ENCODE results near the gene RAC3.

The RAC3 gene

GRCh38 chr17:82021107-82021899 lies 10.2 kb upstream of the RAC3 start:
- Histone ChIP-seq H2AK5ac (ENCODE audit: low read depth, low read length) (peak overlapping the region; percentile 67), H3K14ac (ENCODE audit: low read length) (no peak overlapping the region), H2AFZ (ENCODE audit: low read length) (no peak overlapping the region), H4K8ac (ENCODE audit: low read depth, low read length) (no peak overlapping the region), H3K4me2 (ENCODE audit: insufficient read depth, low read length, poor library complexity, severe bottlenecking) (peak overlapping the region; percentile 99), H3K36me3 (replicated peaks in 1 of 2; ENCODE audit: control insufficient read depth in 2 of 2, insufficient read depth in 2 of 2, low read length in 2 of 2) (peaks cover 11 to 33% of the 10 kb centered on the region in 2 donors), H2BK15ac (ENCODE audit: low read length) (no peak overlapping the region), H2BK12ac (ENCODE audit: low read length) (no peak overlapping the region), H3K4ac (ENCODE audit: low read length) (no peak overlapping the region), H3K9ac (ENCODE audit: low read depth, low read length, poor library complexity) (peak overlapping the region; percentile 92), H2BK5ac (ENCODE audit: low read length) (no peak overlapping the region), H3K4me3 (ENCODE audit: low read length in 2 of 2) (peak overlapping the region in 1 of 2 donors; percentile 81), H3K79me1 (ENCODE audit: low read depth, low read length) (peaks cover 30% of the 10 kb centered on the region), H3K23ac (ENCODE audit: low read depth, low read length, poor library complexity) (peak overlapping the region; percentile 73), H3K27me3 (ENCODE audit: control insufficient read depth in 3 of 3, insufficient read depth in 3 of 3, low read depth in 1 of 3, low read length in 3 of 3) (no peaks in the 10 kb centered on the region), H2BK120ac (ENCODE audit: low read depth, low read length) (no peak overlapping the region), H3K4me1 (ENCODE audit: control insufficient read depth in 2 of 2, insufficient read depth in 1 of 2, low read depth in 1 of 2, low read length in 2 of 2) (peaks cover 9 to 16% of the 10 kb centered on the region in 2 donors), H3K18ac (ENCODE audit: low read length) (no peak overlapping the region), H3K9me3 (replicated peaks in 1 of 2; ENCODE audit: control insufficient read depth in 2 of 2, insufficient read depth in 1 of 2, low read depth in 1 of 2, low read length in 2 of 2) (peaks cover 0 to 2% of the 10 kb centered on the region in 2 donors), H4K91ac (ENCODE audit: low read depth, low read length, poor library complexity) (no peak overlapping the region), H3K27ac (replicated peaks; ENCODE audit: low read length) (no peak overlapping the region)
- DNase-seq (ENCODE audit: low spot score): no peak
- no CpG with 5 or more reads among the region's 25 CpGs for WGBS, 2 donors (ENCODE audit: extremely low coverage in 2 of 2, insufficient read length in 2 of 2, insufficient replicate concordance in 1 of 2)

- H2BK120ac ChIP-seq (ENCODE audit: low read depth, low read length): no peak overlapping the region
- H3K9me3 ChIP-seq (replicated peaks in 1 of 2; ENCODE audit: control insufficient read depth in 2 of 2, insufficient read depth in 1 of 2, low read depth in 1 of 2, low read length in 2 of 2): peaks cover 0 to 2% of the 10 kb centered on the region in 2 donors
- no peak overlapping the region for H4K8ac ChIP-seq (ENCODE audit: low read depth, low read length)
- WGBS, 2 donors (ENCODE audit: extremely low coverage in 2 of 2, insufficient read length in 2 of 2, insufficient replicate concordance in 1 of 2): no CpG with 5 or more reads among the region's 10 CpGs
- H2BK15ac ChIP-seq (ENCODE audit: low read length): no peak overlapping the region
- peak overlapping the region; percentile 90 for H2BK12ac ChIP-seq (ENCODE audit: low read length)
- H2BK5ac ChIP-seq (ENCODE audit: low read length): no peak overlapping the region
- H3K14ac ChIP-seq (ENCODE audit: low read length): no peak overlapping the region
- H3K27ac ChIP-seq (replicated peaks; ENCODE audit: low read length): no peak overlapping the region
- H3K4ac ChIP-seq (ENCODE audit: low read length): no peak overlapping the region
- H3K79me1 ChIP-seq (ENCODE audit: low read depth, low read length): peaks cover 30% of the 10 kb centered on the region
- peak overlapping the region; percentile 91 for H2AK5ac ChIP-seq (ENCODE audit: low read depth, low read length)
- peaks cover 14 to 33% of the 10 kb centered on the region in 2 donors for H3K36me3 ChIP-seq (replicated peaks in 1 of 2; ENCODE audit: control insufficient read depth in 2 of 2, insufficient read depth in 2 of 2, low read length in 2 of 2)
- H3K27me3 ChIP-seq (ENCODE audit: control insufficient read depth in 3 of 3, insufficient read depth in 3 of 3, low read depth in 1 of 3, low read length in 3 of 3): no peaks in the 10 kb centered on the region
- peak overlapping the region; percentile 99 for H3K4me2 ChIP-seq (ENCODE audit: insufficient read depth, low read length, poor library complexity, severe bottlenecking)
- H2AFZ ChIP-seq (ENCODE audit: low read length): peak overlapping the region; percentile 91
- H3K4me3 ChIP-seq (ENCODE audit: low read length in 2 of 2): peak overlapping the region; percentile 81 to 98
- peak overlapping the region; percentile 77 for H3K18ac ChIP-seq (ENCODE audit: low read length)
- H3K4me1 ChIP-seq (ENCODE audit: control insufficient read depth in 2 of 2, insufficient read depth in 1 of 2, low read depth in 1 of 2, low read length in 2 of 2): peaks cover 9 to 16% of the 10 kb centered on the region in 2 donors
- no peak overlapping the region for H4K91ac ChIP-seq (ENCODE audit: low read depth, low read length, poor library complexity)
- peak overlapping the region; percentile 92 for H3K9ac ChIP-seq (ENCODE audit: low read depth, low read length, poor library complexity)
- peak overlapping the region; percentile 73 for H3K23ac ChIP-seq (ENCODE audit: low read depth, low read length, poor library complexity)
- DNase-seq (ENCODE audit: low spot score): no peak
Observed at GRCh38 chr17:82021900-82022309, 9.6 kb upstream of the RAC3 start.

- peaks cover 30% of the 10 kb centered on the region for H3K79me1 ChIP-seq (ENCODE audit: low read depth, low read length)
- peak; percentile 43 for DNase-seq (ENCODE audit: low spot score)
- peak within 1 kb of the TSS; percentile 96 for H2BK15ac ChIP-seq (ENCODE audit: low read length)
- H3K4ac ChIP-seq (ENCODE audit: low read length): peak within 1 kb of the TSS; percentile 66
- peaks cover 9 to 16% of the 10 kb centered on the region in 2 donors for H3K4me1 ChIP-seq (ENCODE audit: control insufficient read depth in 2 of 2, insufficient read depth in 1 of 2, low read depth in 1 of 2, low read length in 2 of 2)
- H2AK5ac ChIP-seq (ENCODE audit: low read depth, low read length): peak within 1 kb of the TSS; percentile 98
- H2BK12ac ChIP-seq (ENCODE audit: low read length): peak within 1 kb of the TSS; percentile 90
- no peak within 1 kb of the TSS for H4K8ac ChIP-seq (ENCODE audit: low read depth, low read length)
- H4K91ac ChIP-seq (ENCODE audit: low read depth, low read length, poor library complexity): no peak within 1 kb of the TSS
- H3K9me3 ChIP-seq (replicated peaks in 1 of 2; ENCODE audit: control insufficient read depth in 2 of 2, insufficient read depth in 1 of 2, low read depth in 1 of 2, low read length in 2 of 2): peaks cover 0 to 2% of the 10 kb centered on the region in 2 donors
- H3K27ac ChIP-seq (replicated peaks; ENCODE audit: low read length): no peak within 1 kb of the TSS
- peak within 1 kb of the TSS; percentile 98 for H3K9ac ChIP-seq (ENCODE audit: low read depth, low read length, poor library complexity)
- H2AFZ ChIP-seq (ENCODE audit: low read length): peak within 1 kb of the TSS; percentile 97
- H3K18ac ChIP-seq (ENCODE audit: low read length): peak within 1 kb of the TSS; percentile 96
- peak within 1 kb of the TSS; percentile 93 to 98 for H3K4me3 ChIP-seq (ENCODE audit: low read length in 2 of 2)
- no CpG with 5 or more reads among the region's 64 CpGs for WGBS, 2 donors (ENCODE audit: extremely low coverage in 2 of 2, insufficient read length in 2 of 2, insufficient replicate concordance in 1 of 2)
- H3K27me3 ChIP-seq (ENCODE audit: control insufficient read depth in 3 of 3, insufficient read depth in 3 of 3, low read depth in 1 of 3, low read length in 3 of 3): no peaks in the 10 kb centered on the region
- peak within 1 kb of the TSS; percentile 8 for H2BK120ac ChIP-seq (ENCODE audit: low read depth, low read length)
- peak within 1 kb of the TSS; percentile 91 for H3K23ac ChIP-seq (ENCODE audit: low read depth, low read length, poor library complexity)
- H3K4me2 ChIP-seq (ENCODE audit: insufficient read depth, low read length, poor library complexity, severe bottlenecking): peak within 1 kb of the TSS; percentile 99
- peaks cover 17 to 31% of the 10 kb centered on the region in 2 donors for H3K36me3 ChIP-seq (replicated peaks in 1 of 2; ENCODE audit: control insufficient read depth in 2 of 2, insufficient read depth in 2 of 2, low read length in 2 of 2)
- H2BK5ac ChIP-seq (ENCODE audit: low read length): peak within 1 kb of the TSS; percentile 90
- H3K14ac ChIP-seq (ENCODE audit: low read length): peak within 1 kb of the TSS; percentile 94
Observed at GRCh38 chr17:82022310-82022980, 9.0 kb upstream of the RAC3 start, which contains the start of gene CENPX. Gene CENPX, minus strand, starts transcription at chr17:82022878. Its CDS starts 17 bp downstream, at chr17:82022861.
